MCF 10A (cell line): ENCODE measurements around the gene MEF2A. TPM values are rescaled to one million over a fixed set of nuclear protein-coding genes. Genes with fewer than 3 reads are reported as not detected.
A peak's percentile ranks its signal among the peaks of the same experiment; 100 is the strongest.

Experiments
- BruUV-seq: library from RNA; stranded (reverse); fragments of 400-500 nt; replicated peaks from 2 replicates; lab custom pipeline; 2021; lab: Mats Ljungman, UMichigan
- CTCF ChIA-PET: fragments of 300-600 bp; sonication (Branson Sonifier 250); formaldehyde crosslinking; extraction: SDS; loops from one replicate; lab custom pipeline; 2021; ENCODE audit warnings: antibody characterized with exemption, inconsistent platforms; lab: Yijun Ruan, JAX
- POLR2A ChIA-PET: fragments of 300-600, 350-650 bp; sonication (Branson Sonifier 250); formaldehyde crosslinking; extraction: SDS; loops from one replicate; lab custom pipeline; 2020; ENCODE audit warnings: antibody characterized with exemption, inconsistent platforms; lab: Yijun Ruan, JAX
- DNase-seq: peaks from one replicate; pipeline ENCODE4 v3.0.0-alpha.2; 2018; ENCODE audit not compliant: unreplicated experiment
- H3K27ac Mint-ChIP-seq: one replicate; pipeline ENCODE4 v1.8.0; 2022; ENCODE audit warnings: mild to moderate bottlenecking, low read depth, mixed read lengths; ENCODE audit not compliant: unreplicated experiment
- H3K27me3 Mint-ChIP-seq: one replicate; pipeline ENCODE4 v1.8.0; 2022; ENCODE audit warnings: mixed read lengths; ENCODE audit not compliant: insufficient read depth, unreplicated experiment
- H3K36me3 Mint-ChIP-seq: one replicate; pipeline ENCODE4 v1.8.0; 2022; ENCODE audit warnings: mild to moderate bottlenecking, moderate library complexity, mixed read lengths; ENCODE audit not compliant: insufficient read depth, unreplicated experiment
- H3K4me1 Mint-ChIP-seq: one replicate; pipeline ENCODE4 v1.8.0; 2022; ENCODE audit warnings: mixed read lengths; ENCODE audit not compliant: insufficient read depth, unreplicated experiment
- H3K4me3 Mint-ChIP-seq: one replicate; pipeline ENCODE4 v1.8.0; 2022; ENCODE audit warnings: mild to moderate bottlenecking, moderate library complexity, mixed read lengths; ENCODE audit not compliant: unreplicated experiment
- H3K9me3 Mint-ChIP-seq: one replicate; pipeline ENCODE4 v1.8.0; 2022; ENCODE audit warnings: mixed read lengths; ENCODE audit not compliant: unreplicated experiment
- CTCF ChIP-seq: fragments of 200-600 bp; IDR thresholded peaks from one replicate; pipeline ENCODE4 v1.8.0; 2022; ENCODE audit warnings: antibody characterized with exemption, mild to moderate bottlenecking; ENCODE audit not compliant: unreplicated experiment
- intact Hi-C: fragments of 100-400 bp; cut with micrococcal nuclease; formaldehyde crosslinking; loops from 2 replicates; pipeline ENCODE4 v1.14.1; 2022
- total RNA-seq: library from RNA; stranded (reverse); gene quantifications from 2 replicates; pipeline ENCODE4 v1.2.3, GENCODE V29; 2022

MEF2A gene
- total RNA-seq, 1 experiment from 2014 or later: 52.9 TPM

- no TSS peak for BruUV-seq
- no peaks in the 10 kb centered on the region for H3K36me3 Mint-ChIP-seq
- ChIA-PET CTCF (interaction anchor here (0.6 kb wide), 1 partner anchor 1132 kb away, joined by 3 read pairs; no protein-coding TSS in a partner anchor), POLR2A (no interaction called here)
- TF ChIP-seq CTCF: no peak
- peaks cover 27% of the 10 kb centered on the region for H3K4me1 Mint-ChIP-seq
- no peaks in the 10 kb centered on the region for H3K27me3 Mint-ChIP-seq
- intact Hi-C loops: no loop called here
- H3K27ac Mint-ChIP-seq: no peak overlapping the region
- no peak for DNase-seq
- no peak overlapping the region for H3K4me3 Mint-ChIP-seq
- no peaks in the 10 kb centered on the region for H3K9me3 Mint-ChIP-seq
These were observed 8.3 kb downstream of the MEF2A start for GRCh38 chr15:99574048-99574447.

GRCh38 chr15:99574502-99574901 is 8.7 kb downstream of the MEF2A start:
- POLR2A ChIA-PET: no interaction called here
- intact Hi-C loops: no loop called here
- no peaks in the 10 kb centered on the region for H3K36me3 Mint-ChIP-seq
- H3K4me1 Mint-ChIP-seq: peaks cover 24% of the 10 kb centered on the region
- no TSS peak for BruUV-seq
- no peak overlapping the region for H3K4me3 Mint-ChIP-seq
- CTCF ChIA-PET: interaction anchor here (0.6 kb wide), 1 partner anchor 1132 kb away, joined by 3 read pairs; no protein-coding TSS in a partner anchor
- TF ChIP-seq CTCF: no peak
- no peaks in the 10 kb centered on the region for H3K27me3 Mint-ChIP-seq
- no peak overlapping the region for H3K27ac Mint-ChIP-seq
- DNase-seq: no peak
- H3K9me3 Mint-ChIP-seq: no peaks in the 10 kb centered on the region

GRCh38 chr15:99578809-99579208 is 13.0 kb downstream of the MEF2A start:
- H3K4me3 Mint-ChIP-seq: no peak overlapping the region
- H3K27ac Mint-ChIP-seq: no peak overlapping the region
- ChIA-PET POLR2A (interaction anchor here (1.4 to 1.6 kb wide), 2 partner anchors 11 to 27 kb away, joined by 4 to 5 read pairs; no protein-coding TSS in a partner anchor), CTCF (interaction anchor here (1.6 kb wide), 1 partner anchor 125 kb away, joined by 5 read pairs; no protein-coding TSS in a partner anchor)
- no peak for DNase-seq
- intact Hi-C loops: no loop called here
- H3K9me3 Mint-ChIP-seq: no peaks in the 10 kb centered on the region
- H3K36me3 Mint-ChIP-seq: no peaks in the 10 kb centered on the region
- no TSS peak for BruUV-seq
- no peak for TF ChIP-seq CTCF
- H3K4me1 Mint-ChIP-seq: peaks cover 38% of the 10 kb centered on the region
- no peaks in the 10 kb centered on the region for H3K27me3 Mint-ChIP-seq

- H3K36me3 Mint-ChIP-seq: peaks cover 7% of the 10 kb centered on the region
- DNase-seq: no peak
- TF ChIP-seq CTCF: no peak
- H3K27me3 Mint-ChIP-seq: no peaks in the 10 kb centered on the region
- no peak overlapping the region for H3K4me3 Mint-ChIP-seq
- peaks cover 38% of the 10 kb centered on the region for H3K4me1 Mint-ChIP-seq
- H3K9me3 Mint-ChIP-seq: no peaks in the 10 kb centered on the region
- intact Hi-C loops: no loop called here
- no TSS peak for BruUV-seq
- POLR2A ChIA-PET: interaction anchor here (1.0 to 2.1 kb wide), 4 partner anchors 11 to 128 kb away, joined by 3 to 11 read pairs (median 4); partner anchors contain the start of gene MEF2A
- peak overlapping the region; percentile 69 for H3K27ac Mint-ChIP-seq
- CTCF ChIA-PET: interaction anchor here (0.7 to 1.6 kb wide), 2 partner anchors 124 to 459 kb away, joined by 5 read pairs; no protein-coding TSS in a partner anchor
These were observed 14.3 kb downstream of the MEF2A start for GRCh38 chr15:99580076-99580475.
